ENCODE results near the gene MIDN.

- no peak for TF ChIP-seq YY1 (IDR thresholded peaks at IDR 0.05; ENCODE audit: insufficient read depth, insufficient read length)
- TF ChIP-seq SUZ12 (IDR thresholded peaks at IDR 0.05; ENCODE audit: extremely low read depth, insufficient read depth, insufficient read length), result no peak
Observed at GRCh38 chr19:1252221-1252820, 3.9 kb downstream of the MIDN start.
